AG09319 (cell line): Measurements from ENCODE around the gene GUCA1A.
"Not testable (repeated sequence)": the region's sequence is repeated elsewhere in the genome, so short reads cannot be mapped to it uniquely, and the experiment has no call there.

ENCODE experiments used
- DNase-seq: peaks from one replicate; pipeline ENCODE4 v3.0.0-alpha.2; 2010; ENCODE audit warnings: low read depth; ENCODE audit errors: extremely low read depth
- CTCF ChIP-seq: IDR thresholded peaks from 2 replicates; pipeline ENCODE4 v1.5.1; 2011; ENCODE audit warnings: low read depth, mild to moderate bottlenecking, inconsistent platforms, low read length, moderate library complexity

Gene GUCA1A

GRCh38 chr6:42148058-42148457 is 25.1 kb upstream of the GUCA1A start:
- no peak for DNase-seq
- no peak for TF ChIP-seq CTCF

- no peak for DNase-seq
- TF ChIP-seq CTCF: no peak
Measured at GRCh38 chr6:42150254-42150653, 22.9 kb upstream of the GUCA1A start.

- TF ChIP-seq CTCF: no peak
- DNase-seq: no peak
Measured at GRCh38 chr6:42152024-42152423, 21.1 kb upstream of the GUCA1A start.

- DNase-seq: not testable (repeated sequence)
Measured at GRCh38 chr6:42152528-42153213, 20.5 kb upstream of the GUCA1A start.

- DNase-seq: no peak
- no peak for TF ChIP-seq CTCF
Measured at GRCh38 chr6:42153921-42154320, 19.2 kb upstream of the GUCA1A start.

- DNase-seq: no peak
- no peak for TF ChIP-seq CTCF
Measured at GRCh38 chr6:42154461-42155209, 18.5 kb upstream of the GUCA1A start.

GRCh38 chr6:42155293-42155692 is 17.9 kb upstream of the GUCA1A start:
- no peak for TF ChIP-seq CTCF

More at GRCh38 chr6:42155293-42155692, 17.9 kb upstream of the GUCA1A start:
- no peak for DNase-seq
